Subcutaneous abdominal adipose tissue (tissue), 5 donors: Measurements from ENCODE around the gene MED6.

Experiments
- H3K27ac ChIP-seq: one replicate; pipeline ENCODE4 v1.7.0; 2013; ENCODE audit warnings: low read depth, mild to moderate bottlenecking, inconsistent platforms, low read length, moderate library complexity
- H3K27me3 ChIP-seq, 5 donors: one replicate each; pipeline ENCODE4 v1.7.0; 2013; ENCODE audit warnings: low read length in 5 of 5, inconsistent platforms in 1 of 5; ENCODE audit not compliant: control insufficient read depth in 5 of 5, insufficient read depth in 4 of 5
- H3K36me3 ChIP-seq, 5 donors: one replicate each; pipeline ENCODE4 v1.7.0; 2013; ENCODE audit warnings: low read length in 5 of 5; ENCODE audit not compliant: control insufficient read depth in 5 of 5, insufficient read depth in 5 of 5
- H3K4me1 ChIP-seq, 5 donors: one replicate each; pipeline ENCODE4 v1.7.0; 2013; ENCODE audit warnings: low read length in 5 of 5, mild to moderate bottlenecking in 3 of 5, moderate library complexity in 1 of 5; ENCODE audit not compliant: control insufficient read depth in 5 of 5, insufficient read depth in 5 of 5
- H3K4me3 ChIP-seq, 5 donors: one replicate each; pipeline ENCODE4 v1.7.0; 2013; ENCODE audit warnings: low read length in 5 of 5, low read depth in 1 of 5
- H3K9ac ChIP-seq, 5 donors: one replicate each; pipeline ENCODE4 v1.7.0; 2013; ENCODE audit warnings: low read length in 5 of 5, mild to moderate bottlenecking in 4 of 5, moderate library complexity in 3 of 5
- H3K9me3 ChIP-seq, 5 donors: one replicate each; pipeline ENCODE4 v1.7.0; 2013; ENCODE audit warnings: low read length in 5 of 5; ENCODE audit not compliant: control insufficient read depth in 5 of 5
- donor health status: healthy.
- donor health status: healthy.
- donor health status: healthy.
- donor health status: healthy.
- donor health status: healthy.

The MED6 gene

DNA sequence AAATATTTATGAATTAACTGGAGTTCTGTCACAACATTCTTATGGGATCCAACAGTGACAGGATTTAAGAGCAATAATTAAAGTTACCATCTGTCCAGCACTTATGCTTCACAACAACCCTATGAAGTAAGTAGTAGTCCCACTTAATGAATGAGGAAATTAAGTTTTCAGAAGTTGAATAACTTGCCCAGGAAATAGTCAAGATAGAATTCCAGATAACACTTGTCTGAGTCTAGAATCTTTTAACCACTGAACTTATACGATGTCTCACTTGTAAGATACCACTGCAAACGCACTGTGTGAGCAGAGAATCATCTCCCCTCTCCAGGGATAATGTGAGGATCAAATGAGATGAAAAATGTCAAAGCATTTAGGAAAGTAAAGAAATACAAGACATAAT lies 38.0 kb upstream of the MED6 start:
- peaks cover 0 to 6% (median 0%) of the 10 kb centered on the region in 5 donors for H3K9me3 ChIP-seq
- no peak overlapping the region for H3K27ac ChIP-seq
- peaks cover 6 to 33% (median 14%) of the 10 kb centered on the region in 5 donors for H3K27me3 ChIP-seq
- peaks cover 4 to 20% (median 16%) of the 10 kb centered on the region in 5 donors for H3K4me1 ChIP-seq
- no peak overlapping the region for H3K9ac ChIP-seq
- H3K4me3 ChIP-seq, result no peak overlapping the region
- no peaks in the 10 kb centered on the region for H3K36me3 ChIP-seq

DNA sequence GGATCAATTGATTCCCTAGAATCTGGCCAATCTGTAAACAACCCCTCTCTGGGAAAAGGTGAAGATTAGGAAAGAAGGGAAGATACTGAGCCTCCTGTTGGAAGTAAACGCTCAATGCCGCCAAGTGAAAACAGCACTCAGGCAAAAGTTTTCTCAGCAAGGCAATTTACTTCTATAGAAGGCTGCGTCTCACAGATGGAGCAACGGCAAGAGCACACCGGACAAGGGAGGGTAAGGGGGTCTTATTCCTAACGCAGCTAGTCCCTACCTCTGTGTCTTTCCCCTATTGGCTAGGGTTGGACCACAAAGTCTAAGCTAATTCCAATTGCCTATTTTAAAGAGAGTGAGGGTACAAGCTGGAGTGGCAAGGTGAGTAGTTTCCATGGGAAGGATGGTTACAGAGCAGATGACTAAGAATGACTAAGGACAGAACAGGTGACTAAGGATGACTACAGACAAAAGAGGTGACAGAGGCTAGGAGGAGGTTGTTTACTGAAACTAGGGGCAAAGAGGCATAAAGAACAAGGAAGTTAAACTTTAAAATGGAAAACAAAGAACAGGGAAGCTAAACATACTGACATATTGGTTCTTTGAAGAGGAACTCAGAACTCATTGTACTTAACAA lies 35.6 kb upstream of the MED6 start:
- peaks cover 0 to 6% (median 0%) of the 10 kb centered on the region in 5 donors for H3K9me3 ChIP-seq
- no peak overlapping the region for H3K27ac ChIP-seq
- peaks cover 4 to 6% (median 5%) of the 10 kb centered on the region in 5 donors for H3K4me1 ChIP-seq
- H3K36me3 ChIP-seq, result no peaks in the 10 kb centered on the region
- H3K27me3 ChIP-seq, result peaks cover 0 to 20% (median 9%) of the 10 kb centered on the region in 5 donors
- no peak overlapping the region for H3K4me3 ChIP-seq
- no peak overlapping the region for H3K9ac ChIP-seq

DNA sequence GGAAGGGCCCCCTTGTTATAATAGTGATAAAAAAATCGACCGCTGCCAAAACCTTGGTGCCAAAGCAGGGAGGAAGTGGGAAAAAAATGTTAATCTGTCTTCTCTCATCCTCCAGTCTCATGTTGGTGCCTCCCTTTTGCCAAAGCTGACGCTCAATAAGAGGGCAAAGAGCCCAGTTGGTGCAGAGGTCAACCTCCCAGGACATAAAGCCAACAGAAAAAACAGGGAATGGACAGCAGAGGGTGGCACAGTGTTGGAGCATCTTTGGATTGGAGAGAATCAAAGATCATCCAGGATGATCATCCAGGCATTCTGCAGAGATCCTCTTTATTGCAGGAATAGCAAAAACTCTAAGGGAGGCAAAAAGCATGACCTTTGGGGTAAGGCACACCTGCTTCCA lies 31.5 kb upstream of the MED6 start:
- Histone ChIP-seq H3K27me3 (peaks cover 0 to 5% (median 0%) of the 10 kb centered on the region in 5 donors), H3K4me3 (no peak overlapping the region), H3K9ac (no peak overlapping the region), H3K9me3 (peaks cover 0 to 13% (median 2%) of the 10 kb centered on the region in 5 donors), H3K36me3 (no peaks in the 10 kb centered on the region), H3K27ac (no peak overlapping the region), H3K4me1 (no peaks in the 10 kb centered on the region)

DNA sequence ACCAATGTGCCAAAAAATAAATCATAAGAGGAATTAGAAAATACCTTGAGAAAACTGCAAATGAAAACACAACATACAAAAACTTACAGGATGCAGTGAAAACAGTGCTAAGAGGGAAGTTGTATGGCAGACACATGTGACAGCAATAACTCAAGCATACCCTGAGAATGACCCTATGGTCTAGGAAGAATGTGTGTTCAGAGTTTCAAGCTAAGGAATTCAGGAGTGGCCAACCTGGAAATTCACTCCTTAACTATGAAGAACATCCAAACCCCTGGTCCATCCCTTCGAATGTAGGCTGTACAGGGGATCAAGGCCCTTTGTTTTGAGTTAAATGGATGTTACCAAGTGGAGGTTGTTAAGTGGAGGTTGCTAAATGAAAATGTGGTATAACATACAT lies 24.5 kb upstream of the MED6 start:
- no peak overlapping the region for H3K4me3 ChIP-seq
- peaks cover 0 to 3% (median 0%) of the 10 kb centered on the region in 5 donors for H3K27me3 ChIP-seq
- no peaks in the 10 kb centered on the region for H3K36me3 ChIP-seq
- H3K9me3 ChIP-seq, result peaks cover 3 to 18% (median 10%) of the 10 kb centered on the region in 5 donors
- H3K9ac ChIP-seq, result no peak overlapping the region
- no peak overlapping the region for H3K27ac ChIP-seq
- no peaks in the 10 kb centered on the region for H3K4me1 ChIP-seq

DNA sequence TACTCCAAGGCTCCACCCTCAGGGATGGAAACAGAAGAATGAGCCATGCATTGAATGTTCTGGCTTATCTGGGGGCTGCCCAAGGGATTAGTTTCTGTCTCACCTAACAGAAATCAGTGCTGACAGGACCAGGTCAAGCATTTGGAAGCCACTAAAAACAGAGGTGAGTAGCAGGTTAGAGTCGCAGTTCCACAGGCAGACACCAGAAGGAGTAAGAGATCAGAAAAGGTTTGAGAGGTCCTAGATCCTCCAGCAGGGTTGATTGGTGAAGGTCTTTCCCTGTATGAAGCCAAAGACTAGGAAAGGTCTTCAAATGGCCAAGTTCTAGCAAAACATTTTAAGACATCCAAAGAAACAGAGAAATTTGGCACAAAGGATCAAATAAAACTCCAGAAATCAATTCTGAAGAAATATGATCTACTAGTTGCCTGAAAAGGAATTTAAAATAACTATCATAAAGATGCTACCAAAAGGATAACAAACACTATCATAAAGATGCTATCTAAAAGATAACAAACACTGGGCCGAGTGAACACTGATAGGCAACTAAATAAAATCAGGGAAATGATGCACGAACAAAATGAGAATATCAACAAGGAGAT lies 21.8 kb upstream of the MED6 start:
- Histone ChIP-seq H3K36me3 (no peaks in the 10 kb centered on the region), H3K27me3 (peaks cover 0 to 3% (median 0%) of the 10 kb centered on the region in 5 donors), H3K9ac (no peak overlapping the region), H3K9me3 (peaks cover under 1 to 17% (median 7%) of the 10 kb centered on the region in 5 donors), H3K4me1 (no peaks in the 10 kb centered on the region), H3K4me3 (no peak overlapping the region), H3K27ac (no peak overlapping the region)

DNA sequence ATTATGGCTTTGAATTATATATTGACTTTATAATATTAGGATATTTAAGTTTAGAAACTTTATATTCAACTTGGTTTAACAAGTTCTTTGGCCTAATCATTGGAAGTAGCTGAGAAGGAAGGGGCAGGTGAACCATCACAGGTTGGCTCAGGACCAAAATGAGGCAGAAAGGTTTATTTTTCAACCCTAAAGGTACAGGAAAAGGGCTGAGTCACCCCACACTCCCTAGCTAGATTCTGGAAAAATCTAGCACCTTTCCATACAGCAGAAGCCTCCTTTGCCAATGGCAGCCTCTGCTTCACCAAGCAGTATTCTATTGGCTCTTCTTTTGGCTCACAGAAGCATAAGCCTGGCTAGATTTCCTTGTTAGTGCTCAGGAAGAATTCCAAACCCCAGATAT lies 19.3 kb upstream of the MED6 start:
- H3K27ac ChIP-seq, result no peak overlapping the region
- no peak overlapping the region for H3K4me3 ChIP-seq
- no peaks in the 10 kb centered on the region for H3K36me3 ChIP-seq
- no peaks in the 10 kb centered on the region for H3K4me1 ChIP-seq
- peaks cover 0 to 3% (median 0%) of the 10 kb centered on the region in 5 donors for H3K27me3 ChIP-seq
- no peak overlapping the region for H3K9ac ChIP-seq
- H3K9me3 ChIP-seq, result no peaks in the 10 kb centered on the region

DNA sequence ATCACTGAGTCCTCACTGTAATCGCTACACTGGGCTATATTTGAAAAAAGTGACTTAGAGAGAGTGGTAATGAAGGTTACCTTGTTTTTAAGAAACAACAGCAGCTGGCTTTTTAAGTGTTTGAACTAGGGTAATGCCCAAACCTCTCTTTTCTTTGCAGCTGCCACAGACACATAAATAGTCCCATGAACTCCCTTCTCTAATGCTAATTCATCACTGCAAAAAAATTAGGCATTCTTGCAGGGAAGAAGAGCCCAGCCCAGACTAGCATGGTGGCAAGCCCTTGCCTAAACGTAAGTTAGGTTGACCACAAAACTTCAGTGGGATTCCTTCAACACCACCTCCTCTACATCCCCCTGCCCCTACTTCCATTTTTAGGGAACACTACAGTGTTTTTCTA lies 17.9 kb upstream of the MED6 start:
- Histone ChIP-seq H3K9me3 (no peaks in the 10 kb centered on the region), H3K27ac (no peak overlapping the region), H3K4me1 (no peaks in the 10 kb centered on the region), H3K4me3 (no peak overlapping the region), H3K27me3 (peaks cover 0 to 3% (median 0%) of the 10 kb centered on the region in 5 donors), H3K36me3 (no peaks in the 10 kb centered on the region), H3K9ac (no peak overlapping the region)

DNA sequence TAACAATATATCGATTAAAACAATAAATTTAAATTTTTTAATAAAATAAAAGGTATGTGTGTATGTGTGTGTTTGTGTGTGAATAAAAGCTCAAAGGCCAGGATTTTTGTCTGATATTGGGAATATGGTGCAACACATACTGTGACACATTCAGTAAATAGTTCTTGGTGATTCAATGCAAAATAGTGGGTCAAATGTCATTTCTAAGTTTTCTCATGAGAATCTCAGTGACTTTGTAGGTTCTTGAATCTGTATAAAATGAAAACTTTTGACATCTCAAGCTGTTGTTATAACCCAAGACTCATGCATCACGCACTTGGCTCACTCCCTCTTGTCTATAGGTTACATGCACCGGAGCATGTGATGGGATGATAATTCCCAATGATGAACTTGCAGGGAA lies 16.2 kb upstream of the MED6 start:
- H3K36me3 ChIP-seq, result no peaks in the 10 kb centered on the region
- no peak overlapping the region for H3K9ac ChIP-seq
- no peak overlapping the region for H3K27ac ChIP-seq
- H3K9me3 ChIP-seq, result no peaks in the 10 kb centered on the region
- no peak overlapping the region for H3K4me3 ChIP-seq
- no peaks in the 10 kb centered on the region for H3K27me3 ChIP-seq
- no peaks in the 10 kb centered on the region for H3K4me1 ChIP-seq

DNA sequence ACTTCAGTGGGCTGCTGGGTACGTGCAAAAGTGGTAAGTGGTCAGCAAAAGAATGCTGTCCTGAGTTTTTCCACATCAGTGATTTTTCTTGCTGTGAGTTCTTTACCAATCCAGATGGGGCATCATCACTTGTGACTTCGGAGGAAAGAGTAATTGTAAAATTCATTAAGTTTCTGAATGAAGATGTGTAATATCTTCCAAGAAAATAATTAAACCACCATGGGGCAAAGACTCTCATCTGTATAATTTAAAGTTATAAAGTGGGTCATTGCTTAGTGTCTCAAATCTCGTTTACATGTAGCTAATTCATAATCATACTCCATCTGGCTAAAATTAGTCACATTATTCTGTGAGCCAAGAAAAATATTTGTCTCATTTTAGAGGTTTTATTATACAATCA lies 10.8 kb upstream of the MED6 start:
- H3K4me3 ChIP-seq, result no peak overlapping the region
- no peak overlapping the region for H3K27ac ChIP-seq
- H3K36me3 ChIP-seq, result no peaks in the 10 kb centered on the region
- H3K27me3 ChIP-seq, result peaks cover 2 to 19% (median 6%) of the 10 kb centered on the region in 5 donors
- no peaks in the 10 kb centered on the region for H3K4me1 ChIP-seq
- H3K9me3 ChIP-seq, result no peaks in the 10 kb centered on the region
- H3K9ac ChIP-seq, result no peak overlapping the region

DNA sequence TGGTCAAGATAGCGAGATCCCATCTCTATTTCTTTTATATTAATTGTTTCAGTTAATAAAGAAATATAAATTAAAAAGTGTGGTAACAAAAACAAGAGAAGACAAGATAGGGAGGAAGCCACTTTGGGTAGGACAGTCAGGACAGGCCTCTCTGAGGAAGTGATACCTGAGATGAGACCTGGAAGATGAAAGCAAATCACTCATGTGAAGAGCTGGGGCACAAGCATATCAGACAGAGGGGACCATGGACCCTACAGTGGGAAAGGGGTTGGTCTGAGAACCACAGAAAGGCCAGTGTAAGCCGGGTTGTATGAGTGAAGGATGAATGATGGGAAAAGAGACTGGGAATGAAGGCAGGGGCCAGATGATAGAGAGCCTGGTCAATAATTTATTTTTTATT lies 1.8 kb upstream of the MED6 start:
- Histone ChIP-seq H3K27ac (no peak overlapping the region), H3K4me1 (peaks cover 4 to 23% (median 19%) of the 10 kb centered on the region in 5 donors), H3K9me3 (no peaks in the 10 kb centered on the region), H3K9ac (no peak overlapping the region), H3K36me3 (no peaks in the 10 kb centered on the region), H3K4me3 (no peak overlapping the region), H3K27me3 (peaks cover 0 to 15% (median 0%) of the 10 kb centered on the region in 5 donors)
